Measurements from ENCODE around the gene GUF1.

The GUF1 gene

DNA sequence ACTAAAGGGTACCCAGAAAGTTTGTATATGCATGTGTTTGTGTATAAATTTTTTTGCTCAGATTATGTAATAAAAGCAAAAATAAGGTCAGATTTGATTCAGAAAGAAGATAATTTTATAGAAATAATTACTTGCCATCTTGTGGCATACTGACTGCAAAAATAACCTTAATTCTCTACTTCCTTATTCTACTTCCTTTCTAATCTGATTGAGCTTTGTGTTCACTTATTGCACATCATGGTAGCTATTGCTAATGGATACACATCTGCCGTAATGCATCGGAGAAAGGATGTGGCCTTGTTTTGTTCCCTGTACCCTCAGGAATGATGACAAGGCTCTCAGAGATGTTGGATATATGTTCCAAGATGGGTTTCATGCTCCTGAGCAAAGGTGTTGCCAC is 58.7 kb downstream of the GUF1 start (continued):
- TF ChIP-seq, protein P1, sequence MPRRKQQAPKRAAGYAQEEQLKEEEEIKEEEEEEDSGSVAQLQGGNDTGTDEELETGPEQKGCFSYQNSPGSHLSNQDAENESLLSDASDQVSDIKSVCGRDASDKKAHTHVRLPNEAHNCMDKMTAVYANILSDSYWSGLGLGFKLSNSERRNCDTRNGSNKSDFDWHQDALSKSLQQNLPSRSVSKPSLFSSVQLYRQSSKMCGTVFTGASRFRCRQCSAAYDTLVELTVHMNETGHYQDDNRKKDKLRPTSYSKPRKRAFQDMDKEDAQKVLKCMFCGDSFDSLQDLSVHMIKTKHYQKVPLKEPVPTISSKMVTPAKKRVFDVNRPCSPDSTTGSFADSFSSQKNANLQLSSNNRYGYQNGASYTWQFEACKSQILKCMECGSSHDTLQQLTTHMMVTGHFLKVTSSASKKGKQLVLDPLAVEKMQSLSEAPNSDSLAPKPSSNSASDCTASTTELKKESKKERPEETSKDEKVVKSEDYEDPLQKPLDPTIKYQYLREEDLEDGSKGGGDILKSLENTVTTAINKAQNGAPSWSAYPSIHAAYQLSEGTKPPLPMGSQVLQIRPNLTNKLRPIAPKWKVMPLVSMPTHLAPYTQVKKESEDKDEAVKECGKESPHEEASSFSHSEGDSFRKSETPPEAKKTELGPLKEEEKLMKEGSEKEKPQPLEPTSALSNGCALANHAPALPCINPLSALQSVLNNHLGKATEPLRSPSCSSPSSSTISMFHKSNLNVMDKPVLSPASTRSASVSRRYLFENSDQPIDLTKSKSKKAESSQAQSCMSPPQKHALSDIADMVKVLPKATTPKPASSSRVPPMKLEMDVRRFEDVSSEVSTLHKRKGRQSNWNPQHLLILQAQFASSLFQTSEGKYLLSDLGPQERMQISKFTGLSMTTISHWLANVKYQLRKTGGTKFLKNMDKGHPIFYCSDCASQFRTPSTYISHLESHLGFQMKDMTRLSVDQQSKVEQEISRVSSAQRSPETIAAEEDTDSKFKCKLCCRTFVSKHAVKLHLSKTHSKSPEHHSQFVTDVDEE (CRISPR knock-in tag; IDR thresholded peaks at IDR 0.05), result no peak
- no peak for TF ChIP-seq ARNTL (CRISPR knock-in tag; IDR thresholded peaks at IDR 0.05; ENCODE audit: borderline replicate concordance, low read depth)
- no peak for TF ChIP-seq SNAI2 (CRISPR knock-in tag; IDR thresholded peaks at IDR 0.05)
- TF ChIP-seq, protein P2, sequence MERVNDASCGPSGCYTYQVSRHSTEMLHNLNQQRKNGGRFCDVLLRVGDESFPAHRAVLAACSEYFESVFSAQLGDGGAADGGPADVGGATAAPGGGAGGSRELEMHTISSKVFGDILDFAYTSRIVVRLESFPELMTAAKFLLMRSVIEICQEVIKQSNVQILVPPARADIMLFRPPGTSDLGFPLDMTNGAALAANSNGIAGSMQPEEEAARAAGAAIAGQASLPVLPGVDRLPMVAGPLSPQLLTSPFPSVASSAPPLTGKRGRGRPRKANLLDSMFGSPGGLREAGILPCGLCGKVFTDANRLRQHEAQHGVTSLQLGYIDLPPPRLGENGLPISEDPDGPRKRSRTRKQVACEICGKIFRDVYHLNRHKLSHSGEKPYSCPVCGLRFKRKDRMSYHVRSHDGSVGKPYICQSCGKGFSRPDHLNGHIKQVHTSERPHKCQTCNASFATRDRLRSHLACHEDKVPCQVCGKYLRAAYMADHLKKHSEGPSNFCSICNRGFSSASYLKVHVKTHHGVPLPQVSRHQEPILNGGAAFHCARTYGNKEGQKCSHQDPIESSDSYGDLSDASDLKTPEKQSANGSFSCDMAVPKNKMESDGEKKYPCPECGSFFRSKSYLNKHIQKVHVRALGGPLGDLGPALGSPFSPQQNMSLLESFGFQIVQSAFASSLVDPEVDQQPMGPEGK (CRISPR knock-in tag; IDR thresholded peaks at IDR 0.05; ENCODE audit: borderline replicate concordance), result no peak
- no peak for TF ChIP-seq CSDC2 (CRISPR knock-in tag; IDR thresholded peaks at IDR 0.05)
- no peak for TF ChIP-seq ISL1 (CRISPR knock-in tag; IDR thresholded peaks at IDR 0.05)
- TF ChIP-seq PPARA (CRISPR knock-in tag; IDR thresholded peaks at IDR 0.05; ENCODE audit: borderline replicate concordance), result no peak

DNA sequence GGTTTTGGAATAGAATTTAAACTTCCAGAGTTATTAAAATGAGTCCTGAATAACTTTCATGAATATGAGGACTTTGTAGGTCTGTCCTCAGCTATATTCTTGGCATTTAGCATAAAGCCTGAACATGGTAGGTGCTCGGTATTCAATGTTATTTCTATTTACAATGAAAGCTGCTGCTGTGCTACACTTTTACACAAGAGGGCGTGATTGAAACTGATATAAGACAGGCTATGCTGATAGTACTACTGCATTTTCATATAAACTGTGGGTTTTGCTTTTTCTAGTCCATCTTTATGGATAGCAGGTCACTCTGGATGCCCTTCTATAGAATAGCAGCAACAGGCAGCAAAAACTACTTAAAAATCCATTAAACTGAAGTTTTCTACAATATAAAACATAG is 60.4 kb downstream of the GUF1 start:
- ATAC-seq, result peak; percentile 68; the same call in 2 of the 3 replicates
- TF ChIP-seq ZNF8 (CRISPR knock-in tag; IDR thresholded peaks at IDR 0.05) (no peak), ZNF565 (CRISPR knock-in tag; conservative IDR thresholded peaks at IDR 0.05; ENCODE audit: low read depth) (no peak), PPARA (CRISPR knock-in tag; IDR thresholded peaks at IDR 0.05; ENCODE audit: borderline replicate concordance) (no peak), TCF4 (CRISPR knock-in tag; IDR thresholded peaks at IDR 0.05; ENCODE audit: borderline replicate concordance) (no peak), ZFP30 (CRISPR knock-in tag; IDR thresholded peaks at IDR 0.05) (no peak), ESRRG (CRISPR knock-in tag; IDR thresholded peaks at IDR 0.05) (no peak)

DNA sequence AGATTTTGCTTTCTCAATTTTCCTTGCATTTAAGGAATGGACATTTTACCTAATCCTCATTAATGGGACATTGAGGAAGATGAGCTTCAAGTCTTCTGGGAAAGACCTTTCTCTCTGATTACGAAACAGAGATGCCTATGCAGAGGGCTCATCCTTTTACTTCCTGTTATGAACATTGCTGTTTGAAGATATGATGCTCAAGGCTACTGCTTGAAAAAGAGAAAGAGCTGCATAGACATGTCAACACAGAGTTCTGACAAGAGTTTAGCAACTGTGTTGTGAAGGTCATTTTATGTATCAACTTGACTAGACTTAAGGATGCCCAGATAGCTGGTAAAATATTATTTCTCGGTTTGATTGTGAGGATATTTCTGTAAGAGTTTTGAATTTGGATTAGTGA is 62.0 kb downstream of the GUF1 start:
- ATAC-seq, result no peak
- TF ChIP-seq RARB (CRISPR knock-in tag; IDR thresholded peaks at IDR 0.05), result no peak
- no peak for TF ChIP-seq ZNF565 (CRISPR knock-in tag; conservative IDR thresholded peaks at IDR 0.05; ENCODE audit: low read depth)
- TF ChIP-seq ARNTL (CRISPR knock-in tag; IDR thresholded peaks at IDR 0.05; ENCODE audit: borderline replicate concordance, low read depth), result no peak
- no peak for TF ChIP-seq TCF4 (CRISPR knock-in tag; IDR thresholded peaks at IDR 0.05; ENCODE audit: borderline replicate concordance)
- no peak for TF ChIP-seq BACH2 (CRISPR knock-in tag; IDR thresholded peaks at IDR 0.05; ENCODE audit: borderline replicate concordance)
- TF ChIP-seq PPARA (CRISPR knock-in tag; IDR thresholded peaks at IDR 0.05; ENCODE audit: borderline replicate concordance), result no peak
- TF ChIP-seq SNAI2 (CRISPR knock-in tag; IDR thresholded peaks at IDR 0.05), result no peak
- no peak for TF ChIP-seq OSR1 (CRISPR knock-in tag; IDR thresholded peaks at IDR 0.05)
- TF ChIP-seq CSDC2 (CRISPR knock-in tag; IDR thresholded peaks at IDR 0.05), result no peak
- no peak for TF ChIP-seq ISL1 (CRISPR knock-in tag; IDR thresholded peaks at IDR 0.05)
- TF ChIP-seq, protein P2 (CRISPR knock-in tag; IDR thresholded peaks at IDR 0.05; ENCODE audit: borderline replicate concordance), result no peak
